Endothelial cell of umbilical vein (primary cell): Measurements from ENCODE around the gene CA4. TPM values are rescaled to one million over a fixed set of nuclear protein-coding genes. Genes with fewer than 3 reads are reported as not detected.

Experiments used
- BruUV-seq: library from RNA; stranded (reverse); fragments of 400-500 nt; replicated peaks from 2 replicates; lab custom pipeline; 2021; lab: Mats Ljungman, UMichigan
- CTCF ChIA-PET: fragments of 300-600, 350-600 bp; sonication (Branson Sonifier 250); formaldehyde crosslinking; loops from one replicate; lab custom pipeline; 2021; ENCODE audit warnings: antibody characterized with exemption, inconsistent platforms; lab: Charles Lee
- POLR2A ChIA-PET: fragments of 300-600, 350-600 bp; sonication (Branson Sonifier 250); formaldehyde crosslinking; loops from one replicate; lab custom pipeline; 2021; ENCODE audit warnings: antibody characterized with exemption, inconsistent platforms; lab: Charles Lee
- DNase-seq: peaks from one replicate; pipeline ENCODE4 v3.0.0-alpha.2; 2011; ENCODE audit warnings: low read depth, low spot score
- FAIRE-seq: peaks from 2 replicates; lab custom pipeline; 2011; peaks lifted over from hg19 to GRCh38; lab: Jason Lieb, UNC
- H2AFZ ChIP-seq: 2 replicates; pipeline ENCODE4 v1.6.0; 2012; ENCODE audit warnings: low read depth, low read length, control low read depth, inconsistent platforms
- H3K27ac ChIP-seq: 2 replicates; pipeline ENCODE4 v1.5.1; 2011; ENCODE audit warnings: low read depth, mild to moderate bottlenecking, control low read depth, low read length, moderate library complexity; ENCODE audit not compliant: insufficient read depth
- H3K27me3 ChIP-seq, 2 experiments: 2 replicates each; pipeline versions ENCODE4 v1.6.0 to v1.6.1; 2011; ENCODE audit warnings: low read length in 2 of 2, mixed read lengths in 1 of 2; ENCODE audit not compliant: control insufficient read depth in 2 of 2, insufficient read depth in 2 of 2
- H3K36me3 ChIP-seq, 2 experiments: 2 replicates in 1 of 2; 3 replicates in 1 of 2; pipeline ENCODE4 v1.5.1; 2011; ENCODE audit warnings: low read length in 2 of 2, mild to moderate bottlenecking in 1 of 2, moderate library complexity in 1 of 2; ENCODE audit not compliant: control insufficient read depth in 2 of 2, insufficient read depth in 2 of 2; ENCODE audit errors: extremely low read depth in 1 of 2
- H3K4me1 ChIP-seq: 3 replicates; pipeline ENCODE4 v1.5.1; 2011; ENCODE audit warnings: mild to moderate bottlenecking, low read length; ENCODE audit not compliant: control insufficient read depth, insufficient read depth; ENCODE audit errors: extremely low read depth
- H3K4me2 ChIP-seq: 2 replicates; pipeline ENCODE4 v1.6.1; 2011; ENCODE audit warnings: low read length, control low read depth, mixed read lengths; ENCODE audit not compliant: insufficient read depth
- H3K4me3 ChIP-seq, 3 experiments: fragments of 200-600 bp in 1 of 3; sonication (generic), shearing (Covaris generic) in 1 of 3; replicated peaks in 1 of 3; 2 replicates each; pipeline ENCODE4 v1.5.1; 2011 to 2016; ENCODE audit warnings: control low read depth in 3 of 3, low read length in 3 of 3, mild to moderate bottlenecking in 2 of 3, inconsistent platforms in 1 of 3, low read depth in 1 of 3, moderate library complexity in 1 of 3; ENCODE audit not compliant: insufficient read depth in 1 of 3
- H3K79me2 ChIP-seq: 2 replicates; pipeline ENCODE4 v1.6.0; 2012; ENCODE audit warnings: low read length, inconsistent platforms; ENCODE audit not compliant: control insufficient read depth, insufficient read depth
- H3K9ac ChIP-seq: replicated peaks from 2 replicates; pipeline ENCODE3; 2011; ENCODE audit warnings: low read length, control low read depth; ENCODE audit not compliant: insufficient read depth; ENCODE audit errors: extremely low read depth
- H3K9me1 ChIP-seq: replicated peaks from 3 replicates; pipeline ENCODE4 v1.6.0; 2011; ENCODE audit warnings: mild to moderate bottlenecking, low read length; ENCODE audit not compliant: control insufficient read depth, insufficient read depth; ENCODE audit errors: extremely low read depth
- H3K9me3 ChIP-seq: replicated peaks from 2 replicates; pipeline ENCODE4 v1.5.1; 2012; ENCODE audit warnings: low read length, inconsistent platforms; ENCODE audit not compliant: control insufficient read depth, insufficient read depth
- H4K20me1 ChIP-seq: replicated peaks from 2 replicates; pipeline ENCODE3; 2011; ENCODE audit warnings: mild to moderate bottlenecking, low read length; ENCODE audit not compliant: control insufficient read depth, insufficient read depth; ENCODE audit errors: extremely low read depth
- EZH2 ChIP-seq: IDR thresholded peaks from 2 replicates; pipeline ENCODE4 v1.6.1; 2012; ENCODE audit warnings: borderline replicate concordance, low read depth, mild to moderate bottlenecking, moderate library complexity, low read length, inconsistent platforms; ENCODE audit not compliant: severe bottlenecking
- JUN ChIP-seq: IDR thresholded peaks from 2 replicates; pipeline ENCODE4 v1.6.1; 2011; ENCODE audit warnings: borderline replicate concordance, low read depth; ENCODE audit not compliant: insufficient read length, insufficient read depth
- MAX ChIP-seq: IDR thresholded peaks from 2 replicates; pipeline ENCODE4 v1.6.1; 2011; ENCODE audit not compliant: insufficient read depth, insufficient read length
- POLR2AphosphoS5 ChIP-seq: IDR thresholded peaks from 2 replicates; pipeline ENCODE4 v1.6.1; 2012; ENCODE audit warnings: low read depth, mild to moderate bottlenecking, control low read depth, low read length, moderate library complexity; ENCODE audit not compliant: insufficient read depth
- dilution Hi-C: fragments of 300-500 bp; cut with MboI; formaldehyde crosslinking; loops from one replicate; pipeline ENCODE4 v1.15.0; 2019; ENCODE audit warnings: low sequenced_read_pairs; ENCODE audit not compliant: extremely low pct_ligation_motif_present
- intact Hi-C: fragments of 100-400 bp; cut with micrococcal nuclease; formaldehyde crosslinking; loops from one replicate; pipeline ENCODE4 v1.10.0; 2022
- polyA plus RNA-seq, 4 experiments: library from polyadenylated mRNA; depleted of rRNA in 3 of 4; stranded (reverse) in 3 of 4; unstranded in 1 of 4; fragments of >200 nt; gene quantifications; 2 replicates each; pipeline versions ENCODE4 v1.2.1 to v1.2.3, GENCODE V29; 2011 to 2012; ENCODE audit warnings: missing spikeins in 1 of 4
- total RNA-seq: library from RNA; stranded (reverse); gene quantifications from 2 replicates; pipeline ENCODE4 v1.2.3, GENCODE V29; 2021
- TF ChIP-seq, protein P1 (sequence below), 2 donors: IDR thresholded peaks; 1 replicate in 1 of 2; 2 replicates in 1 of 2; pipeline ENCODE4 v1.5.1; 2011; ENCODE audit warnings: low read length in 2 of 2, mild to moderate bottlenecking in 2 of 2, moderate library complexity in 2 of 2, control low read depth in 1 of 2, inconsistent platforms in 1 of 2, low read depth in 1 of 2; ENCODE audit not compliant: insufficient read depth in 1 of 2; ENCODE audit errors: extremely low read depth in 1 of 2

CA4 gene
- total and polyA plus RNA-seq, 2 donors (not counting 3 experiments of a cell fraction or from before 2014, with no cell fraction given): 0.17 to 0.29 TPM

DNA sequence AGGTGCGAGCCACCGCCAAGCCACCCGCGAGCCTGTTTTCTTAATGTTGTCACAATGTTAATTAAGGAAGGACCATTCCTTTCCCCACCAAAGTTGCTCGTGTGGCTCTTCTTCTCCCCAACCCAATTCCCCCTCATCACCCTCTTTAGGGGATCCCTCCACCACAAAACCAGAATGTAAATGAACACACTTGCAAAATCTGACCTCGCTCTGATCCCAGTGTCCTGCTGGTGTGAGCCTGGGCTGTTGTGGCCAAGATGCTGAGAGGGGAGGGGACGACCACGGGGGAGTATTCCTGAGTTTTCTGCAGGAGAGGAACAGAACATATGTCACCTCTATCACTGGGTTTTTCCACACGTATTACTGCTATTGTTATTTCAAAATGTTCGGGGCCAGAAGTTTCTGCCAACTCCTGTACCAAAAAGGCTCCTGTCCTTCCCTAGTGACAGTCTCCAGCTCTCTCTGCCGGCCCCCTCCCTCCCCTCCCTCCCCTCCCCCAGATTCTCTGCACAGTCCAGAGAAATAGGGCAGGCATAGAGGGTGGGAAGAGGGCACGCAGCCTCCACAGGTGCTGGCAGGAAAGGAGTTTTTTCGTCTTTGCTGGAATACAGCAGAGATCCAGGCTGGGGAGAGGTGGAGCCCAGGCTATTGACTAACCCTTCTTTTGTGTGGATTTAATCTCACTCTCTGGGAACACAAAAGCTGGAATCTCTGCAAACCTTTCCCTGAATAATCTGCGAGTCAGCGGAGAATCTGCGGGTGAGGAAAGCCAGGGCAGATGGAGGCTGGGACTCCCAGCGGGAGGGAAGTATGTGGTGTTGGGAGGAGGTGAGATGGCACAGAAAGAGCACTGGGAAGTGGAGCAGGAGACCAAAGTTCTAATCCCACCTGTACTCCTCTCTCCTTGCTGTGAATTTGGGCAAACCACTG, 4.5 kb upstream of the CA4 start:
- BruUV-seq: no TSS peak
- Histone ChIP-seq H3K4me3 (no peak overlapping the region), H2AFZ (no peak overlapping the region), H3K4me2 (no peak overlapping the region), H3K36me3 (no peaks in the 10 kb centered on the region), H3K79me2 (no peaks in the 10 kb centered on the region), H3K9me3 (no peaks in the 10 kb centered on the region), H4K20me1 (no peaks in the 10 kb centered on the region), H3K27me3 (peaks cover 64 to 68% of the 10 kb centered on the region in 2 experiments), H3K9ac (no peak overlapping the region), H3K9me1 (no peaks in the 10 kb centered on the region), H3K4me1 (peaks cover 19% of the 10 kb centered on the region), H3K27ac (no peak overlapping the region)
- intact Hi-C loops (loop anchor here (10.0 kb wide), 3 partner anchors 250 to 490 kb away; partner anchors contain the start of gene USP32), dilution Hi-C loops (no loop called here)
- CTCF ChIA-PET: interaction anchor here (0.9 kb wide), 1 partner anchor 86 kb away, joined by 3 read pairs; no protein-coding TSS in a partner anchor
- DNase-seq: no peak
- FAIRE-seq: no peak
- POLR2A ChIA-PET: no interaction called here
- TF ChIP-seq JUN: no peak
- no peak for TF ChIP-seq MAX
- peak; percentile 39 for TF ChIP-seq EZH2
- no peak for TF ChIP-seq POLR2AphosphoS5
- TF ChIP-seq, protein P1, sequence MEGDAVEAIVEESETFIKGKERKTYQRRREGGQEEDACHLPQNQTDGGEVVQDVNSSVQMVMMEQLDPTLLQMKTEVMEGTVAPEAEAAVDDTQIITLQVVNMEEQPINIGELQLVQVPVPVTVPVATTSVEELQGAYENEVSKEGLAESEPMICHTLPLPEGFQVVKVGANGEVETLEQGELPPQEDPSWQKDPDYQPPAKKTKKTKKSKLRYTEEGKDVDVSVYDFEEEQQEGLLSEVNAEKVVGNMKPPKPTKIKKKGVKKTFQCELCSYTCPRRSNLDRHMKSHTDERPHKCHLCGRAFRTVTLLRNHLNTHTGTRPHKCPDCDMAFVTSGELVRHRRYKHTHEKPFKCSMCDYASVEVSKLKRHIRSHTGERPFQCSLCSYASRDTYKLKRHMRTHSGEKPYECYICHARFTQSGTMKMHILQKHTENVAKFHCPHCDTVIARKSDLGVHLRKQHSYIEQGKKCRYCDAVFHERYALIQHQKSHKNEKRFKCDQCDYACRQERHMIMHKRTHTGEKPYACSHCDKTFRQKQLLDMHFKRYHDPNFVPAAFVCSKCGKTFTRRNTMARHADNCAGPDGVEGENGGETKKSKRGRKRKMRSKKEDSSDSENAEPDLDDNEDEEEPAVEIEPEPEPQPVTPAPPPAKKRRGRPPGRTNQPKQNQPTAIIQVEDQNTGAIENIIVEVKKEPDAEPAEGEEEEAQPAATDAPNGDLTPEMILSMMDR (IDR thresholded peaks at IDR 0.05; ENCODE audit: extremely low read depth in 1 of 2, insufficient read depth in 1 of 2, low read depth in 1 of 2, low read length in 2 of 2): no peak
